HG02610 (cell line): ENCODE measurements around the gene SH3GL1.
A peak's percentile ranks its signal among the peaks of the same experiment; 100 is the strongest.

Experiments
- ATAC-seq: cut with Tn5 transposase; IDR thresholded peaks from one replicate; pipeline ENCODE4 v1.9.1; 2021; ENCODE audit warnings: mild to moderate bottlenecking, moderate library complexity; ENCODE audit not compliant: unreplicated experiment

Gene SH3GL1

GRCh38 chr19:4402171-4403004 lies 2.0 kb upstream of the SH3GL1 start, which contains the start of gene CHAF1A:
Gene CHAF1A, plus strand, starts transcription at chr19:4402640. Its CDS starts 123 bp downstream, at chr19:4402763.
- peak; percentile 84 for ATAC-seq

GRCh38 chr19:4401769-4402170 lies 1.4 kb upstream of the SH3GL1 start:
- no peak for ATAC-seq

GRCh38 chr19:4399812-4400134 lies 574 bp downstream of the SH3GL1 start:
- no peak for ATAC-seq

- no peak for ATAC-seq
Measured at GRCh38 chr19:4396949-4397783, 3.2 kb downstream of the SH3GL1 start.

GRCh38 chr19:4393947-4394590 lies 6.3 kb downstream of the SH3GL1 start:
- no peak for ATAC-seq

- ATAC-seq: no peak
Measured at GRCh38 chr19:4391701-4392483, 8.5 kb downstream of the SH3GL1 start.

- no peak for ATAC-seq
Measured at GRCh38 chr19:4391306-4391693, 9.0 kb downstream of the SH3GL1 start.

GRCh38 chr19:4390567-4391305 lies 9.6 kb downstream of the SH3GL1 start:
- ATAC-seq: no peak

- no peak for ATAC-seq
Measured at GRCh38 chr19:4390017-4390566, 10.3 kb downstream of the SH3GL1 start.

- ATAC-seq: no peak
Measured at GRCh38 chr19:4389511-4390016, 10.8 kb downstream of the SH3GL1 start.

- no peak for ATAC-seq
Measured at GRCh38 chr19:4389064-4389375, 11.3 kb downstream of the SH3GL1 start.

- ATAC-seq: no peak
Measured at GRCh38 chr19:4388337-4389063, 11.8 kb downstream of the SH3GL1 start.

- ATAC-seq: no peak
Measured at GRCh38 chr19:4386041-4386782, 14.1 kb downstream of the SH3GL1 start.

- ATAC-seq: no peak
Measured at GRCh38 chr19:4385291-4386040, 14.9 kb downstream of the SH3GL1 start.

GRCh38 chr19:4380254-4380727 lies 20.1 kb downstream of the SH3GL1 start:
- no peak for ATAC-seq

- ATAC-seq: peak; percentile 28
Measured at GRCh38 chr19:4379383-4380253, 20.7 kb downstream of the SH3GL1 start.

- ATAC-seq: no peak
Measured at GRCh38 chr19:4378886-4379285, 21.5 kb downstream of the SH3GL1 start.
